ENCODE data around the gene UCMA. TPM values are rescaled to one million over a fixed set of nuclear protein-coding genes. Genes with fewer than 3 reads are reported as not detected.

The UCMA gene
- total RNA-seq, 6 experiments from 2014 or later = not detected

Small RNA genes lying within 50 kb of the gene (small RNA-seq; reads per million reads assigned to genes)
- 0 reads per million in 2 experiments for gene RNU6-6P

Other genes starting within 250 kb of the UCMA start
- gene CCDC3, start 232.7 kb downstream of the UCMA start, total RNA-seq = 10 to 100 TPM in 1 of 6 experiments, 1 to 10 TPM in 5; 3.6 to 10.2 (median 5.8) TPM
- gene OPTN, start 134.2 kb downstream of the UCMA start, total RNA-seq = 10 to 100 TPM; 30.4 to 70.7 (median 36.9) TPM
- gene MCM10, start 72.8 kb downstream of the UCMA start, total RNA-seq = 1 to 10 TPM in 2 of 6 experiments, under 1 TPM in 3, not detected in 1; 0.05 to 6.4 (median 0.64) TPM
- 100 to 1,000 TPM in 5 of 6 experiments, 10 to 100 TPM in 1; 76.8 to 204 (median 141) TPM for gene PHYH, start 65.7 kb upstream of the UCMA start, total RNA-seq
- gene SEPHS1, start 113.9 kb upstream of the UCMA start, total RNA-seq = 10 to 100 TPM; 25.4 to 32.1 (median 29.3) TPM

All from right lobe of liver (tissue), 5 donors.